Kidney tubule cell (primary cell): ENCODE data around the gene MYMX.
A peak's percentile ranks its signal among the peaks of the same experiment; 100 is the strongest.
"Not testable (repeated sequence)": the region's sequence is repeated elsewhere in the genome, so short reads cannot be mapped to it uniquely, and the experiment has no call there.

ENCODE experiments used
- DNase-seq: peaks from one replicate; pipeline ENCODE4 v3.0.0-alpha.2; 2018; ENCODE audit warnings: low spot score

Gene MYMX

GRCh38 chr6:44219815-44220784, 3.4 kb downstream of the MYMX start:
- no peak for DNase-seq

GRCh38 chr6:44220913-44221290, 4.2 kb downstream of the MYMX start:
- DNase-seq = no peak

GRCh38 chr6:44221291-44221960, 4.7 kb downstream of the MYMX start:
- peak; percentile 91 for DNase-seq

- no peak for DNase-seq
Observed at GRCh38 chr6:44221961-44222335, 5.2 kb downstream of the MYMX start.

- no peak for DNase-seq
Observed at GRCh38 chr6:44222486-44223318, 6.0 kb downstream of the MYMX start.

GRCh38 chr6:44223319-44224028, 6.7 kb downstream of the MYMX start, which contains the start of gene SLC29A1:
Gene SLC29A1 (plus strand): TSS chr6:44223595. CDS start chr6:44227314, 3,719 bp downstream.
- peak; percentile 71 for DNase-seq

GRCh38 chr6:44224029-44224964, 7.6 kb downstream of the MYMX start:
- DNase-seq = peak; percentile 46

- no peak for DNase-seq
Observed at GRCh38 chr6:44224965-44225305, 8.2 kb downstream of the MYMX start.

GRCh38 chr6:44225579-44226325, 9.0 kb downstream of the MYMX start:
- no peak for DNase-seq

GRCh38 chr6:44226368-44227147, 9.8 kb downstream of the MYMX start:
- DNase-seq = no peak

GRCh38 chr6:44227148-44227793, 10.5 kb downstream of the MYMX start:
- DNase-seq = no peak

GRCh38 chr6:44228031-44228430, 11.3 kb downstream of the MYMX start:
- no peak for DNase-seq

- DNase-seq = no peak
Observed at GRCh38 chr6:44228433-44228832, 11.7 kb downstream of the MYMX start.

GRCh38 chr6:44228836-44229235, 12.1 kb downstream of the MYMX start:
- no peak for DNase-seq

- no peak for DNase-seq
Observed at GRCh38 chr6:44229376-44230033, 12.8 kb downstream of the MYMX start.

GRCh38 chr6:44230034-44230675, 13.4 kb downstream of the MYMX start:
- DNase-seq = no peak

GRCh38 chr6:44231426-44231825, 14.7 kb downstream of the MYMX start:
- not testable (repeated sequence) for DNase-seq
